ENCODE results near the gene ZNF326. TPM values are rescaled to one million over a fixed set of nuclear protein-coding genes. Genes with fewer than 3 reads are reported as not detected.
A peak's percentile ranks its signal among the peaks of the same experiment; 100 is the strongest.

ZNF326 gene
- total RNA-seq, 1 experiment from 2014 or later: 26.2 TPM

DNA sequence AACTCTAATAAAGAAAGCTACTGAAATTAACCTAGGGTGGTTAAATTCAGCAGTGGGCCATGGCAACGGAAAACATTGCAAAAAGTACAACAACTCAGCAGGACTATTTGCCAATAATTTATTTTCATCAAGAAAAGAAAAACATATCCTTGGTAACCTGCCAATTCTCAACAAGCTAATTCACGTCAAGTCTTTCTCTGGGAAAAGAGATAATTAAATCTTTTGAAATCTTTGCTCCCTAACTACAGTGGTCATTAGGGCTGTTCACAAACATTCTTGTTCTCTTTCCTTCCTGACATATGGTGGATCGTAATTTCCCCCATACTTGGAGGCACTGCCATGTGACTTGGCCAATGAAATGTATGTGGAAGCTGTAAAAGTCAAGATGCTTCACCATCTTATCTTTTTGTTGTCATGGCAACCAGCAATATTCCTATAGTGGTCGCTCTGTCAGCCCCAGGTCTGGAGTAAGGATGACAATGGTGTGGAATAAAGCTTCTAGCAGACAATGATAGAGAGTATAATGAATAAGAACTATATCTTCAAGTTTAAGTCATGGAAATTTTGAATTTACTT lies 29.6 kb upstream of the ZNF326 start:
- DNase-seq: no peak
- TF ChIP-seq CTCF (conservative IDR thresholded peaks at IDR 0.05) (no peak), EZH2 (IDR thresholded peaks at IDR 0.05; ENCODE audit: low read depth) (no peak)
- Histone ChIP-seq H3K4me2 (no peak overlapping the region), H2AFZ (no peak overlapping the region), H3K36me3 (ENCODE audit: low read depth) (no peaks in the 10 kb centered on the region), H3K4me3 (no peak overlapping the region), H3K27me3 (ENCODE audit: insufficient read depth, low read depth) (no peaks in the 10 kb centered on the region), H3K27ac (no peak overlapping the region), H3K9me3 (ENCODE audit: insufficient read depth, low read depth) (no peaks in the 10 kb centered on the region; the same call in 1 of the 2 replicates), H3K79me2 (ENCODE audit: low read depth) (no peaks in the 10 kb centered on the region), H4K20me1 (ENCODE audit: insufficient read depth) (no peaks in the 10 kb centered on the region), H3K9me2 (ENCODE audit: insufficient read depth) (no peaks in the 10 kb centered on the region), H3K4me1 (replicated peaks; ENCODE audit: insufficient read depth) (no peaks in the 10 kb centered on the region), H3F3A (ENCODE audit: insufficient read depth, low read depth) (no peaks in the 10 kb centered on the region; the same call in 1 of the 2 replicates)
- ChIA-PET CTCF (no interaction called here), POLR2A (ENCODE audit: unreplicated experiment) (no interaction called here)
- intact Hi-C loops (cut with micrococcal nuclease; ENCODE audit: unreplicated experiment): no loop called here
- no TSS peak for BruUV-seq (replicated peaks)

GRCh38 chr1:89966656-89967055 lies 28.3 kb upstream of the ZNF326 start:
- CTCF ChIA-PET: no interaction called here
- H2AFZ ChIP-seq: no peak overlapping the region
- no peak overlapping the region for H3K4me2 ChIP-seq
- no TSS peak for BruUV-seq (replicated peaks)
- no peak for DNase-seq
- H3K9me2 ChIP-seq (ENCODE audit: insufficient read depth): no peaks in the 10 kb centered on the region
- no peaks in the 10 kb centered on the region for H3K9me3 ChIP-seq (ENCODE audit: insufficient read depth, low read depth)
- H3K27ac ChIP-seq: no peak overlapping the region
- H3F3A ChIP-seq (ENCODE audit: insufficient read depth, low read depth): peaks cover 4% of the 10 kb centered on the region
- no peaks in the 10 kb centered on the region for H3K27me3 ChIP-seq (ENCODE audit: insufficient read depth, low read depth)
- no peak overlapping the region for H3K4me3 ChIP-seq
- H3K4me1 ChIP-seq (replicated peaks; ENCODE audit: insufficient read depth): peaks cover 9% of the 10 kb centered on the region
- H4K20me1 ChIP-seq (ENCODE audit: insufficient read depth): no peaks in the 10 kb centered on the region
- intact Hi-C loops (cut with micrococcal nuclease; ENCODE audit: unreplicated experiment): no loop called here
- no peak for TF ChIP-seq CTCF (conservative IDR thresholded peaks at IDR 0.05)
- TF ChIP-seq EZH2 (IDR thresholded peaks at IDR 0.05; ENCODE audit: low read depth): no peak
- POLR2A ChIA-PET (ENCODE audit: unreplicated experiment): no interaction called here
- H3K79me2 ChIP-seq (ENCODE audit: low read depth): no peaks in the 10 kb centered on the region
- H3K36me3 ChIP-seq (ENCODE audit: low read depth): no peaks in the 10 kb centered on the region

- DNase-seq: peak in 1 of 2 experiments; percentile 77
- Histone ChIP-seq H3K79me2 (ENCODE audit: low read depth) (no peaks in the 10 kb centered on the region), H3K9me2 (ENCODE audit: insufficient read depth) (no peaks in the 10 kb centered on the region), H3K4me3 (no peak overlapping the region), H3K27me3 (ENCODE audit: insufficient read depth, low read depth) (no peaks in the 10 kb centered on the region), H2AFZ (no peak overlapping the region), H3K4me1 (replicated peaks; ENCODE audit: insufficient read depth) (peaks cover 58% of the 10 kb centered on the region), H3F3A (ENCODE audit: insufficient read depth, low read depth) (peaks cover 53% of the 10 kb centered on the region), H3K27ac (peak overlapping the region; percentile 99), H3K36me3 (ENCODE audit: low read depth) (no peaks in the 10 kb centered on the region), H3K9me3 (ENCODE audit: insufficient read depth, low read depth) (no peaks in the 10 kb centered on the region), H3K4me2 (peak overlapping the region; percentile 84), H4K20me1 (ENCODE audit: insufficient read depth) (no peaks in the 10 kb centered on the region)
- CTCF ChIA-PET: no interaction called here
- intact Hi-C loops (cut with micrococcal nuclease; ENCODE audit: unreplicated experiment): loop anchor here (5.0 kb wide), 1 partner anchor 164 kb away; no protein-coding TSS in a partner anchor
- POLR2A ChIA-PET (ENCODE audit: unreplicated experiment): interaction anchor here (0.6 kb wide), 2 partner anchors 16 to 60 kb away, joined by 3 read pairs; no protein-coding TSS in a partner anchor
- TF ChIP-seq CTCF (conservative IDR thresholded peaks at IDR 0.05): no peak
- no peak for TF ChIP-seq EZH2 (IDR thresholded peaks at IDR 0.05; ENCODE audit: low read depth)
- no TSS peak for BruUV-seq (replicated peaks)
Observed at GRCh38 chr1:89971600-89971999, 23.3 kb upstream of the ZNF326 start.

Measured in PC-9 (cell line).